ENCODE results near the gene NSD1.

NSD1 gene

GRCh38 chr5:177290816-177291596 is 157.4 kb downstream of the NSD1 start:
- no peak for DNase-seq (ENCODE audit: low read depth)

- no peak for DNase-seq (ENCODE audit: low read depth)
Observed at GRCh38 chr5:177291735-177292134, 158.2 kb downstream of the NSD1 start.

- no peak for DNase-seq (ENCODE audit: low read depth)
Observed at GRCh38 chr5:177293819-177294581, 160.4 kb downstream of the NSD1 start.

- DNase-seq (ENCODE audit: low read depth) = no peak
Observed at GRCh38 chr5:177294632-177295031, 161.1 kb downstream of the NSD1 start.

- no peak for DNase-seq (ENCODE audit: low read depth)
Observed at GRCh38 chr5:177295924-177296323, 162.4 kb downstream of the NSD1 start.

GRCh38 chr5:177296581-177296980 is 163.0 kb downstream of the NSD1 start:
- no peak for DNase-seq (ENCODE audit: low read depth)

- DNase-seq (ENCODE audit: low read depth) = no peak
Observed at GRCh38 chr5:177297922-177298321, 164.3 kb downstream of the NSD1 start.

- DNase-seq (ENCODE audit: low read depth) = no peak
Observed at GRCh38 chr5:177299697-177300096, 166.1 kb downstream of the NSD1 start.

GRCh38 chr5:177300236-177300880 is 166.8 kb downstream of the NSD1 start:
- peak; percentile 86 for DNase-seq (ENCODE audit: low read depth)

GRCh38 chr5:177300951-177301350 is 167.4 kb downstream of the NSD1 start:
- no peak for DNase-seq (ENCODE audit: low read depth)

- peak; percentile 33 for DNase-seq (ENCODE audit: low read depth)
Observed at GRCh38 chr5:177301503-177302165, 168.1 kb downstream of the NSD1 start.

- peak; percentile 46 for DNase-seq (ENCODE audit: low read depth)
Observed at GRCh38 chr5:177302354-177303110, 169.0 kb downstream of the NSD1 start.

- peak; percentile 91 for DNase-seq (ENCODE audit: low read depth)
Observed at GRCh38 chr5:177303121-177303924, 169.8 kb downstream of the NSD1 start, which contains the start of the genes PRELID1 and RAB24. Gene PRELID1 (plus strand): TSS chr5:177303799. CDS start chr5:177303986, 187 bp downstream. Gene RAB24 (minus strand): TSS chr5:177303719. CDS start chr5:177303288, 431 bp downstream.

GRCh38 chr5:177303925-177304391 is 170.4 kb downstream of the NSD1 start:
- peak; percentile 35 for DNase-seq (ENCODE audit: low read depth)

- peak; percentile 70 for DNase-seq (ENCODE audit: low read depth)
Observed at GRCh38 chr5:177304392-177305119, 171.0 kb downstream of the NSD1 start.

GRCh38 chr5:177306103-177306640 is 172.6 kb downstream of the NSD1 start:
- DNase-seq (ENCODE audit: low read depth) = peak; percentile 34

GRCh38 chr5:177306674-177307543 is 173.3 kb downstream of the NSD1 start:
- peak; percentile 42 for DNase-seq (ENCODE audit: low read depth)
